Activated T-cell treated with anti-CD3 and anti-CD28 coated beads, Interleukin-2, amount 50 U/mL, for 4 hours (primary cell): ENCODE results near the gene CH25H. TPM values are rescaled to one million over a fixed set of nuclear protein-coding genes. Genes with fewer than 3 reads are reported as not detected.
"Not testable (repeated sequence)": the region's sequence is repeated elsewhere in the genome, so short reads cannot be mapped to it uniquely, and the experiment has no call there.

Source experiments
- ATAC-seq, 2 donors: fragments of 200-7000 bp; cut with Tn5 transposase; one replicate each; pipeline ENCODE4 v1.10.0; 2021
- DNase-seq: peaks from one replicate; pipeline ENCODE4 v3.0.0-alpha.2; 2020
- H3K27me3 Mint-ChIP-seq: one replicate; pipeline ENCODE4 v1.8.0; 2021; ENCODE audit warnings: low read depth, mixed read lengths
- H3K36me3 Mint-ChIP-seq: one replicate; pipeline ENCODE4 v1.8.0; 2022; ENCODE audit warnings: mixed read lengths; ENCODE audit not compliant: insufficient read depth
- H3K4me1 Mint-ChIP-seq: one replicate; pipeline ENCODE4 v1.8.0; 2021; ENCODE audit warnings: low read depth, mixed read lengths
- H3K4me3 Mint-ChIP-seq: one replicate; pipeline ENCODE4 v1.8.0; 2021; ENCODE audit warnings: mild to moderate bottlenecking, moderate library complexity, mixed read lengths
- H3K9me3 Mint-ChIP-seq: one replicate; pipeline ENCODE4 v1.8.0; 2021; ENCODE audit warnings: mixed read lengths
- total RNA-seq, 3 donors: library from RNA; stranded (reverse); gene quantifications; one replicate each; pipeline ENCODE4 v1.2.1, GENCODE V29; 2021

The CH25H gene
- total RNA-seq, 3 donors from 2014 or later: 0.11 to 0.61 TPM; not detected in 1

DNA sequence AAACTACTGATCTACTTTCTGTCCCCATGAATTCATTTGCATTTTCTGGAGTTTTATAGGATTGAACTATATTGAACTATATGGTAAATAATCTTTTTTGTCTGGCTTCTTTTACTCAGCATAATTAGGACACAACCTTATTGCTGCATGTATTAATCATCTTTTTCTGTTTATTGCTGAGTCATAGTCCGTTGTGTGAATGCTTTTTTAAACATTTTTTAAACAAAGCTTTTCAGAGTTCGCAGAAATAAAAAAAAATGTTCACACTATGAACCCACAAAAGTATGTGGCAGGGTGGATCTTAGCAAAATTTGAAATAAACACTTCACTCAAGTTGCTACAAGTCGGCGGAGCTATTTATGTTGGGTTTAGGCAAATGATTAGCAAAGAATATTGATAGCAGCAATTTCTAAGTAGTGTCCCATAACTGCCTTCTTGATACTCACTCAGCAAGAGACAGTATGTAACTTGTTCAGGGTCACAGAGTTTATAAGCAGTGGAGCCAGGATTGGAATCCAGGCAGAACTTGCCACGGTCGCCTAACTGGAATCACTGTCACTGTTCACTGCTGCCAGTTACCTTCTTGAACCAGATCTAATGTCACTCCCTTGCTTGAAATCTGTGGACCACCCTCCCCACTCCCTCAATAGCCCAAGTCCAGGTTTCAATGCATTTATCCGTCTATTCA is 5.6 kb downstream of the CH25H start:
- Mint-ChIP-seq H3K4me3 (no peak overlapping the region), H3K27me3 (peaks cover 13% of the 10 kb centered on the region), H3K9me3 (no peaks in the 10 kb centered on the region), H3K36me3 (no peaks in the 10 kb centered on the region), H3K4me1 (peaks cover 8% of the 10 kb centered on the region)
- no peak for ATAC-seq
- no peak for DNase-seq

DNA sequence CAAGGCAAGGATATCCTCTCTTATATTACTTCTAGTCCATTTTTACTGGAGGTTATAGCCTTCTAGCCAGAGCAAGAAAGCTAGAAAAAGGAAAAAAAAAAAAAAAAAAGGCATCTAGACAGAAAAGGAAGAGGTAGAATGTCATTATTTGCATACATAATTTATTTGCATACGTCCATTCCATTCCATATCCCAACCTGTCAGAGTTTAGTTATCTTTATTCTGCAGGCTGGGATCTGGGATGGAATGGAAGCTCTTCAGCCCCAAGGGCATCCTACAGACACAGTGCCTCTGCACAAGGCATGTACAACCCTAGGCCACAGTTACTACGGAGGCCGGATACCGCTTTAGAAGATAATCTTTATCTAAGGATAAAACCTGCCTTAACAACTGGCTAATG is 9.6 kb downstream of the CH25H start:
- peaks cover 4% of the 10 kb centered on the region for H3K4me1 Mint-ChIP-seq
- H3K4me3 Mint-ChIP-seq: no peak overlapping the region
- ATAC-seq (no peak), DNase-seq (no peak)
- no peaks in the 10 kb centered on the region for H3K36me3 Mint-ChIP-seq
- H3K9me3 Mint-ChIP-seq: no peaks in the 10 kb centered on the region
- H3K27me3 Mint-ChIP-seq: peaks cover 16% of the 10 kb centered on the region

DNA sequence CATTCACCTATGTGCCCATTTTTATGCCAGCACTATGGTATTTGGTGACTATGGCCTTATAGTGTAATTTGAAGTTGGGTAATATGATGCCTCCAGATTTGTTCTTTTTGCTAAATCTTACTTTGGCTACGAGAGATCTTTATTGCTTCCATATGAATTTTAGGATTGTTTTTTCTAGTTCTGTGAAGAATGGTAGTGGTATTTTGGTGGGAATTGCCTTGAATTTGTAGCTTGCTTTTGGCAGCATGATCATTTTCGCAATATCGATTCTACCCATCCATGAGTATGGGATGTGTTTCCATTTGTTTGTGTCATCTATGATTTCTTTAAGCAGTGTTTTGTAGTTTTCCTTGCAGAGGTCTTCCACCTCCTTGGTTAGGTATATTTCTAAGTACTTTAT is 15.8 kb downstream of the CH25H start:
- not testable (repeated sequence) for H3K36me3 Mint-ChIP-seq, H3K4me1 Mint-ChIP-seq, DNase-seq, H3K9me3 Mint-ChIP-seq, ATAC-seq, H3K4me3 Mint-ChIP-seq
- H3K27me3 Mint-ChIP-seq: peaks cover 17% of the 10 kb centered on the region

DNA sequence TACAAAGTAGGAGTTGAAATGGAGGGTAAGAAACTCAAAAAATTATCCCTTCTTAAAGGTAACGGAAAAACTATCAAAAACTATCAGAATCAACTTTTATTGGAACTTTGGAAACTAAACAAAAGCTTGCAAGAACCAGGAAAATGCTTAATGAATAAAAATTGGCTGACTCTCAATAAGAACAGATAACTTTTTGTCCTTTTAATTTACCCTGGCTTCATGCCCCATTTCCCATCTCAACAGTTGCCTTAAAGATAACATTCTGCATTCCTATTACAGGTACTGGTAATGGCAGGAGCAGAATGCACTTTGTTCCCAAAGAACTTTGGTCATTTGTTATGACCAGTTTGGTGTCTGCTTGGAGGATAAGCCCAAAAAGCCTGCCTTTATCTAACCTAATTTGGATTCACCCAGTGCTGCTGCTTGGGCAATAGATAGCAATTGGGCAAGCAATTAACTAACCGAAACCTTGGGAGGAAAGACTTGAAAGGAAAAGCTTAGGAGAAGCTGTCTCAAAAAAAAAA is 17.8 kb downstream of the CH25H start:
- Mint-ChIP-seq H3K36me3 (no peaks in the 10 kb centered on the region), H3K4me1 (peaks cover 2% of the 10 kb centered on the region), H3K27me3 (peaks cover 19% of the 10 kb centered on the region), H3K9me3 (no peaks in the 10 kb centered on the region), H3K4me3 (no peak overlapping the region)
- DNase-seq (no peak), ATAC-seq (no peak)

DNA sequence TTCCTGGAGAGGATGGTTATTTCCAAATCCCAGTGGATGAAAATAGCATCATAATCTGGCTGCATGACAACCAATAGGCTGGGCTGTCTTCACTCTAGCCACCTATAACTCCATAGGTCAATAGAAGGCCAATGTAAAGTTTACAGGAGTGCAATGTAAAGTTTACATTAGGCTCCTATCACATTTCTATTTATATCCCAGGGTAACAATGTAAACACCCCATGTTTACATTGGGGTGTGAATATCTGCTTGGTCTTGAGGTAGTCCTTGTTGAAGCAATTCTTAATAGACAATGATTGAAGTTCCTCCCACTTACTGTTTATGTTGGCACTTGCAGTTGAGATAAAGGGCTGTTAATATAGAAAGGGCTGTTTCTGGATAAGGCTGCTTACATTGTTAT is 21.5 kb downstream of the CH25H start:
- ATAC-seq (no peak), DNase-seq (no peak)
- H3K4me1 Mint-ChIP-seq: peaks cover 2% of the 10 kb centered on the region
- H3K36me3 Mint-ChIP-seq: no peaks in the 10 kb centered on the region
- H3K27me3 Mint-ChIP-seq: peaks cover 12% of the 10 kb centered on the region
- H3K9me3 Mint-ChIP-seq: no peaks in the 10 kb centered on the region
- no peak overlapping the region for H3K4me3 Mint-ChIP-seq

DNA sequence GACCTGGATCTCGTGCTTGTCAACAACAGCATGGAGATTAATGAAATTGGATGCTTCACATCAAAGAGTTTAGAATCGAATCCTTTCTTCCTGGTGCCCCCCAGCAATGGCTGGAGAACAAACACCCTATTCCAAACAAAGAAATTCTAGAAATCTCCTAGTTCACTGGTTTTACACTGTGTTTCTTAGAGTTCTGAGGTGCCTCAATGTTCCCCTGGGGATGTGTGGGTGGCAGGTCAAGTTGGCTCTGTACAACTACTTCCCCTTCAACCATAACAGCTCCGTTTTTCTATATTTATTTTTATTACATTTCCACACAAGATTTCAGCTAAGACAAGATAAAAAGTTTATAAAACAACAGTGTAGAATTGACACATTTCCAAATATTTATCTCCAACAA is 22.5 kb downstream of the CH25H start:
- H3K4me3 Mint-ChIP-seq: no peak overlapping the region
- peaks cover 12% of the 10 kb centered on the region for H3K27me3 Mint-ChIP-seq
- no peak for ATAC-seq
- DNase-seq: no peak
- H3K4me1 Mint-ChIP-seq: peaks cover 2% of the 10 kb centered on the region
- no peaks in the 10 kb centered on the region for H3K9me3 Mint-ChIP-seq
- H3K36me3 Mint-ChIP-seq: no peaks in the 10 kb centered on the region

DNA sequence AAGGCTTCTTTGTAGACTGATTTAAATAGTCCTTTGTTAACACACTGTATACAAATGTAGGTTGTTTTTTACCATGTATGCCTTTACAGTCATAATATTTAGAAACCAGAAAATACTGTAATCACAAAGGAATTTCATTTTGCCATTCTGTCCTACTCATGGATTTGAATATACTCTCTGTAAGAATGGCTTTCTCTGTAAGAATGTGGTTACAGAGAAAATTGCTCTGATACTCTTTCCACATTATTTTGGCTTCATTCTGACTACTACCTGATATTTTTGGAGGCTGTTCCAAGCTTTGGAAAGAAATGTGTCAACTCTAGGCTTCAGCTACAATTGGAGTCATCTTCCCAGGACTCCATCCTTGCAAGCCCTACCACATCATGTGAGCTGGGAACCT is 23.5 kb downstream of the CH25H start:
- H3K4me1 Mint-ChIP-seq: no peaks in the 10 kb centered on the region
- H3K4me3 Mint-ChIP-seq: no peak overlapping the region
- H3K36me3 Mint-ChIP-seq: no peaks in the 10 kb centered on the region
- H3K27me3 Mint-ChIP-seq: peaks cover 12% of the 10 kb centered on the region
- no peaks in the 10 kb centered on the region for H3K9me3 Mint-ChIP-seq
- no peak for DNase-seq
- ATAC-seq: no peak

DNA sequence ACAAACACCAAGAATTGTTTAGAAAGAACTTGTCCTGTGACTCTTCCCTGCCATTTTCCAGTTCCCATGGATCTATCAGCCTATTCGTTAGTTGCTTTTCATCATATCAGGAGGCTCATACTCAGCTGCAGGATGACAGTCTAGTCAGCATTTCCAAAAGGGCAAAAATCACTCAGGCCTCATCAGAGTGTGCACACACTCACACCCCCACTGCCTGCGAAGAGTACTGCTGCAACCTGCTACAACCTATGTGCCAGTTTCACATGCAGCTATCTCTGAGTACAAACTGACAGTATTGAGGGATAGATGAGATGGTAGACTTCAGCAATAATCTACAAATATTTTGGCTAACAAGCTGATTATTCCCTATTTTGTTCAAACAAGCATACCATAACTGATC is 24.2 kb downstream of the CH25H start:
- peaks cover 12% of the 10 kb centered on the region for H3K27me3 Mint-ChIP-seq
- no peaks in the 10 kb centered on the region for H3K9me3 Mint-ChIP-seq
- no peak overlapping the region for H3K4me3 Mint-ChIP-seq
- no peaks in the 10 kb centered on the region for H3K4me1 Mint-ChIP-seq
- DNase-seq (no peak), ATAC-seq (no peak)
- H3K36me3 Mint-ChIP-seq: no peaks in the 10 kb centered on the region

DNA sequence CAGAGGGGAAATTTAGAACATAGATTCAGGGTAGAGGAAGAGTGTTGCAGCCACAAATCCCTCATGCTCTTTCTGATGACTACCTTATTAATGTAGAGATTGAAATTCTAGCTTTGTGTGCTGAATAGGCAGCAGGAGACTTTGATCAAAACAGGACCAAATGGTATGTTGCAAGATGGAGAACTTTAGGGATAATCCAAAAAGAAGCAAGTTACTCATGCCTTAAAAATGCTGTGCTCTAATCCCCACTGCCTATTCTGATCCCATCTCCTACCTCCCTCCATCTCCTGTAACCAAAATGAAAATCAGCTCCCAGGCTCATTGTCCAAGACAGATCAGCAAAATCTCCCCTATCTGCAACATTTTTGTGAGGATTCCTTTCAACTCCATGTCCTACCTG is 31.3 kb downstream of the CH25H start:
- no peaks in the 10 kb centered on the region for H3K4me1 Mint-ChIP-seq
- H3K9me3 Mint-ChIP-seq: no peaks in the 10 kb centered on the region
- ATAC-seq: no peak

DNA sequence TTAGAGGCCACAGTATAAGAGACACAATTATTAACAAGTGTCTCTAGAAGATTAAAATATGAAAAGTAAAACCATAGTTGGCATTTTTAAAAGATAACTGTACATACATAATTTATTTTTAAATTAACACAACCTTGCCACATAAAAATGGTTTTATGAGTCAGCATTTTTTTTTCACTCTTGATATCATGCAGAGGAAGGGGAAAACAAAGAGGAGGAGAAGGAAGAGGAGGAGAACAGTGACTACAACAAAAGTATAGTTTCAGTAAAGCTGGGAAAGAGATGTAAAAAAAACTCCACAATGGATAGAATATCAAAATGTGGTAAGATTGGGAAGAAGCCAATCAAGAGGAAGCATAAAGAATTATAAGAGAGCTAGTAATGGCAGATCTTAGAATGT is 34.0 kb downstream of the CH25H start:
- Mint-ChIP-seq H3K9me3 (no peaks in the 10 kb centered on the region), H3K27me3 (peaks cover 28% of the 10 kb centered on the region), H3K36me3 (no peaks in the 10 kb centered on the region), H3K4me3 (no peak overlapping the region), H3K4me1 (no peaks in the 10 kb centered on the region)
- ATAC-seq (no peak), DNase-seq (no peak)

More for the DNA sequence above, 31.3 kb downstream of the CH25H start:
- Mint-ChIP-seq H3K4me3 (no peak overlapping the region), H3K36me3 (no peaks in the 10 kb centered on the region), H3K27me3 (peaks cover 18% of the 10 kb centered on the region)
- no peak for DNase-seq

DNA sequence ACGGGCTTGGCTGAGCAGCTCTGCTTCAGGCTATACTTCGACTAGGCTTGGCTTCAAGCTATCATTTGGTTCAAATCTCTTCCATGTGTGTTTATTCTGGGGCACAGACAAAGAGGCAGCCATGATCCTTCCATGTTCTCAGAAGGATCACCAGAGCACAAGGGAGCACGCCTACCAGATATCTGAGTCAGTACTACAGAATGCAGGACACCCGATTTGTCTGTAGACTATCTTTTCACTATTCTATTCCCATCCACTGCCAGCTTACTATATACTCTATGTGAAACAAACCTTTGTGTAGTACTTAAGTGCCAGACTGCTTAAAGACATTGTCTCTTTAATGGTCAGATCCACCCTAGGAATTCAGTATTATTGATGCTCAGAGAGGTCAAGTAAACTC is 35.1 kb downstream of the CH25H start:
- no peak for ATAC-seq
- DNase-seq: no peak
- Mint-ChIP-seq H3K4me3 (no peak overlapping the region), H3K4me1 (no peaks in the 10 kb centered on the region), H3K27me3 (peaks cover 28% of the 10 kb centered on the region), H3K36me3 (no peaks in the 10 kb centered on the region), H3K9me3 (no peaks in the 10 kb centered on the region)

DNA sequence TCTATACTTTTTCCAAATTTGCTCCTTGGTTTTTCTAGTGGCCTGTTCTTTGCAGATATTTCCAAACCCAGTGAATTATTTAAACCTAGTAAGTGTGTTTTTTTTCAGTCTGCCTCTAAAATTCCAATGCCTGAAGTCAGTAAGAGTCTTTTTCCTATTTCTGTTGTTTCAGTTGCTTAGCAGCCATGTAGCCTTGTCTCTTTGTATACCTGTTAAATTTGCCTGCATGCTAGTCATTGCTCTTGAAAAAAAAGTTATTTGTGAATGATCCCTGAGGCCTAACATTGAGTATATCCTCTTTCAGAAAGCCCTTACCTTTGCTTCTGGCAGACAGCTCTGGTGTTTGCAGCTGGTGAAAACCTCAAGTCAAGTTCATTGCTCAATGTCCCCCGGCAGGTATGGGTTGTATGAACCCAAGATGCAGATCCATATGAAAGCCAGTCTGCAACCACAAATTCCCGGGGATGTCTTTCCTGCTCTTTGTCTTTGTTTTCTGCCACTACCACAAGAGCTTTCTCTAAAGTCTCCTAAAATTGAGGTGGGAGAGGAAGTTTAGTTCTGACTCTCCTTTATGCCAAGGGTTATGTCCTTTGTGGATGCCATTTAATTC is 35.7 kb downstream of the CH25H start:
- H3K4me1 Mint-ChIP-seq: no peaks in the 10 kb centered on the region
- ATAC-seq: no peak
- H3K27me3 Mint-ChIP-seq: peaks cover 28% of the 10 kb centered on the region
- no peaks in the 10 kb centered on the region for H3K9me3 Mint-ChIP-seq
- H3K4me3 Mint-ChIP-seq: no peak overlapping the region
- H3K36me3 Mint-ChIP-seq: no peaks in the 10 kb centered on the region
- no peak for DNase-seq

DNA sequence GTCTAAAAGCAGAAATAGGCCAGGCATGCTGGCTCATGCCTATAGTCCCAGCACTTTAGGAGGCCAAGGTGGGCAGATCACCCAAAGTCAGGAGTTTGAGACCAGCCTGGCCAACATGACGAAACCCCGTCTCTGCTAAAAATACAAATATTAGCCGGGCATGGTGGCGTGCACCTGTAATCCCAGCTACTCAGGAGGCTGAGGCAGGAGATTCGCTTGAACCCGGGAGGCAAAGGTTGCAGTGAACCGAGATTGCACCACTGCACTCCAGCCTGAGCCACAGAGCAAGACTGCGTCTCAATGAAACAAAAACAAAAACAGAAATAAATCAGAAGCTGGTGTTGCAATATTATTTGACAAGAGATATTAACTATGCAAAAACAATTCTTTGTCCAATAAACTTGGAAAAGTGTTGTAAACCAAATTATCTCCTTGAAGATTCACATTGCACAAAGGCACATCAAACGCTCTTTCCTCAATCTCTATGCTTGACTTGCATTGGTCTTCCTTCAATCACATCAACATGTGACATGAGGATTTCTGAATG is 38.7 kb downstream of the CH25H start:
- not testable (repeated sequence) for H3K36me3 Mint-ChIP-seq, H3K4me3 Mint-ChIP-seq, H3K9me3 Mint-ChIP-seq, ATAC-seq, DNase-seq
- H3K4me1 Mint-ChIP-seq: peaks cover 24% of the 10 kb centered on the region
- peaks cover 22% of the 10 kb centered on the region for H3K27me3 Mint-ChIP-seq

DNA sequence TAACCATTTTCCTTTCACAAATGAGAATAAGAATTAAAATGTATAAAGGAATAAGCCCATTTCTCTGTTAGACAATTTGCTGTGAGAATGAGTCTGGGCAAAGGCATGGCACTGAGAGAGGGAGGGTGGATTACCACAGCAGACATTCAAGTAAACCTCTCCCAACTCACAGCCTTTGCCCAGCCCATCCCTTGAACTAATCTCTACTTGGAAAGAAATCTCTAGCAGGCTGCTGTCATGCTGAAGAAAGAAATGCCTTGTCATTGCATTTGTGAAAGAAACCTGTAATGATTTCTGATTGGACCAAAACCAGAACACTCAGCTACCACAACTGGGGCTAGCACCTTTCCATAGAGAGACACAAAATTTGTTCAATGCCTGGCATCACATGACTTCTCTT is 39.2 kb downstream of the CH25H start:
- H3K27me3 Mint-ChIP-seq: peaks cover 19% of the 10 kb centered on the region
- no peak for ATAC-seq
- H3K36me3 Mint-ChIP-seq: no peaks in the 10 kb centered on the region
- H3K4me1 Mint-ChIP-seq: peaks cover 29% of the 10 kb centered on the region
- DNase-seq: no peak
- no peaks in the 10 kb centered on the region for H3K9me3 Mint-ChIP-seq
- no peak overlapping the region for H3K4me3 Mint-ChIP-seq

DNA sequence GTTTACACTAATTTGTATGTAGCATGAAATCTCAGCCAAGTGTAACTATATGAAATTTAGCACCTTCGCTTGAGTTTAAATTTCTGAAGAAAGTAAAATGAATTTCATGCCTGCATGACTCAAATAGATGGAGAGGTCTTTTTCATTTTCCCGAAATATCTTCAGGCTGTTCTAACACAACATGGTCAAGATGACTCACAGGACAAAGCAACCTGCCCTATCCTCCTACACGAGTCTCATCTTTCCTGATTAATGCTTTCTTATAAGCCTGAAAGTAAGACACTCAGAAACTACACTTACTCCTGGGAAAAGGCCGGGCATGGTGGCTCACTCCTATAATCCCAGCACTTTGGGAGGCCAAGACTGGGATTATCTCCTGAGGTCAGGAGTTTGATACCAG is 41.2 kb downstream of the CH25H start:
- H3K27me3 Mint-ChIP-seq: peaks cover 10% of the 10 kb centered on the region
- no peak overlapping the region for H3K4me3 Mint-ChIP-seq
- H3K9me3 Mint-ChIP-seq: no peaks in the 10 kb centered on the region

More for the DNA sequence above, 41.2 kb downstream of the CH25H start:
- Mint-ChIP-seq H3K4me1 (peaks cover 29% of the 10 kb centered on the region), H3K36me3 (no peaks in the 10 kb centered on the region)
- no peak for DNase-seq
- no peak for ATAC-seq
